GM23338 (cell line): Measurements from ENCODE around the gene BMX. TPM values are rescaled to one million over a fixed set of nuclear protein-coding genes. Genes with fewer than 3 reads are reported as not detected.

Experiments used
- ATAC-seq: fragments of 200-7000 bp; cut with Tn5 transposase; 3 replicates; pipeline ENCODE4 v1.9.1; 2020
- DNase-seq: peaks from one replicate; pipeline ENCODE4 v3.0.0-alpha.2; 2015; ENCODE audit warnings: low spot score
- H2AFZ ChIP-seq: fragments of 200-600 bp; sonication (generic); 2 replicates; pipeline ENCODE4 v1.8.0; 2016; ENCODE audit warnings: antibody characterized with exemption, mild to moderate bottlenecking, moderate library complexity
- H3F3A ChIP-seq: fragments of 200-600 bp; sonication (generic); replicated peaks from 2 replicates; pipeline ENCODE4 v1.8.0; 2017; ENCODE audit warnings: antibody characterized with exemption, mixed run types, low read depth
- H3K27ac ChIP-seq: fragments of 200-600 bp; sonication (generic); 2 replicates; pipeline ENCODE4 v1.6.1; 2016; ENCODE audit warnings: low read depth
- H3K27me3 ChIP-seq: fragments of 200-600 bp; sonication (generic); 2 replicates; pipeline ENCODE4 v1.8.0; 2016; ENCODE audit warnings: mild to moderate bottlenecking, mixed run types, moderate library complexity; ENCODE audit not compliant: insufficient read depth
- H3K36me3 ChIP-seq: fragments of 200-600 bp; sonication (generic); 2 replicates; pipeline ENCODE4 v1.8.0; 2016; ENCODE audit warnings: mild to moderate bottlenecking; ENCODE audit not compliant: insufficient read depth
- H3K4me1 ChIP-seq: fragments of 200-600 bp; sonication (generic); 2 replicates; pipeline ENCODE4 v1.8.0; 2016; ENCODE audit warnings: mild to moderate bottlenecking, moderate library complexity; ENCODE audit not compliant: insufficient read depth
- H3K4me2 ChIP-seq: fragments of 200-600 bp; sonication (generic); 2 replicates; pipeline ENCODE4 v1.7.1; 2017; ENCODE audit warnings: mixed run types
- H3K4me3 ChIP-seq: fragments of 200-600 bp; sonication (generic); 2 replicates; pipeline ENCODE4 v1.6.1; 2016; ENCODE audit warnings: mixed run types
- H3K79me2 ChIP-seq: fragments of 200-600 bp; sonication (generic); replicated peaks from 2 replicates; pipeline ENCODE4 v1.8.0; 2017; ENCODE audit warnings: mild to moderate bottlenecking; ENCODE audit not compliant: insufficient read depth
- H3K9me2 ChIP-seq: fragments of 200-600 bp; sonication (generic); 2 replicates; pipeline ENCODE4 v1.8.0; 2017; ENCODE audit not compliant: insufficient read depth
- H4K20me1 ChIP-seq: fragments of 200-600 bp; sonication (generic); replicated peaks from 2 replicates; pipeline ENCODE4 v1.8.0; 2017; ENCODE audit warnings: mild to moderate bottlenecking; ENCODE audit not compliant: insufficient read depth
- H3K27ac Mint-ChIP-seq: 2 replicates; pipeline ENCODE4 v1.8.0; 2020; ENCODE audit warnings: inconsistent platforms, mild to moderate bottlenecking, moderate library complexity, mixed read lengths
- H3K27me3 Mint-ChIP-seq: 3 replicates; pipeline ENCODE4 v1.8.0; 2022; ENCODE audit warnings: low read depth, mild to moderate bottlenecking, moderate library complexity, mixed read lengths, inconsistent platforms; ENCODE audit not compliant: insufficient read depth, poor library complexity
- H3K36me3 Mint-ChIP-seq: 3 replicates; pipeline ENCODE4 v1.8.0; 2021; ENCODE audit warnings: low read depth, mild to moderate bottlenecking, inconsistent platforms, moderate library complexity, mixed read lengths
- H3K4me1 Mint-ChIP-seq: 3 replicates; pipeline ENCODE4 v1.8.0; 2020; ENCODE audit warnings: mild to moderate bottlenecking, inconsistent platforms, mixed read lengths
- H3K4me3 Mint-ChIP-seq: 3 replicates; pipeline ENCODE4 v1.8.0; 2021; ENCODE audit warnings: moderate library complexity, mild to moderate bottlenecking, inconsistent platforms, mixed read lengths
- H3K9me3 Mint-ChIP-seq: 3 replicates; pipeline ENCODE4 v1.8.0; 2020; ENCODE audit warnings: moderate library complexity, mild to moderate bottlenecking, inconsistent platforms, mixed read lengths
- CREB1 ChIP-seq: fragments of 250-450 bp; sonication (Bioruptor Pico); IDR thresholded peaks from 2 replicates; pipeline ENCODE4 v1.5.0; 2020; ENCODE audit warnings: low read depth, mild to moderate bottlenecking, moderate library complexity
- CTCF ChIP-seq, 2 experiments: fragments of 200-600 bp in 1 of 2; sonication (generic) in 1 of 2; conservative IDR thresholded peaks; 2 replicates each; pipeline versions ENCODE4 v1.5.1 to v1.6.1; 2016 to 2017; ENCODE audit warnings: antibody characterized with exemption in 2 of 2, low read depth in 2 of 2, mild to moderate bottlenecking in 2 of 2, moderate library complexity in 1 of 2
- EZH2 ChIP-seq: fragments of 200-600 bp; sonication (generic); IDR thresholded peaks from one replicate; pipeline ENCODE4 v1.8.0; 2017; ENCODE audit warnings: antibody characterized with exemption, mild to moderate bottlenecking, low read depth; ENCODE audit not compliant: unreplicated experiment
- EZH2phosphoT487 ChIP-seq: fragments of 200-600 bp; sonication (generic); IDR thresholded peaks from one replicate; pipeline ENCODE4 v1.8.1; 2018; ENCODE audit warnings: antibody characterized with exemption; ENCODE audit not compliant: unreplicated experiment
- JUNB ChIP-seq: IDR thresholded peaks from one replicate; pipeline ENCODE4 v1.6.1; 2016; ENCODE audit warnings: antibody characterized with exemption; ENCODE audit not compliant: unreplicated experiment
- NANOG ChIP-seq: IDR thresholded peaks from 2 replicates; pipeline ENCODE4 v1.6.1; 2016; ENCODE audit warnings: antibody characterized with exemption, borderline replicate concordance
- POLR2AphosphoS5 ChIP-seq: IDR thresholded peaks from 2 replicates; pipeline ENCODE4 v1.6.1; 2016; ENCODE audit warnings: antibody characterized with exemption, low read depth
- STAT1 ChIP-seq: IDR thresholded peaks from one replicate; pipeline ENCODE4 v1.6.1; 2016; ENCODE audit warnings: antibody characterized with exemption; ENCODE audit not compliant: unreplicated experiment
- ZNF114 ChIP-seq: fragments of 250-450 bp; sonication (Bioruptor Pico); IDR thresholded peaks from 2 replicates; pipeline ENCODE4 v1.5.0; 2020; ENCODE audit warnings: mild to moderate bottlenecking, moderate library complexity
- ZNF331 ChIP-seq: fragments of 250-450 bp; sonication (Bioruptor Pico); IDR thresholded peaks from 2 replicates; pipeline ENCODE4 v1.5.0; 2020; ENCODE audit warnings: low read depth, mild to moderate bottlenecking, moderate library complexity
- ZNF462 ChIP-seq: fragments of 250-450 bp; sonication (Bioruptor Pico); IDR thresholded peaks from 2 replicates; pipeline ENCODE4 v1.5.0; 2020; ENCODE audit warnings: mild to moderate bottlenecking, moderate library complexity
- polyA plus RNA-seq: library from polyadenylated mRNA; unstranded; fragments of >200 nt; fragmentation: Nextera tagmentation; extraction: Ambion mirVana; gene quantifications from 2 replicates; pipeline ENCODE4 v1.2.1, GENCODE V29; 2016
- total RNA-seq: library from RNA; depleted of rRNA; stranded (reverse); fragments of >200 nt; shearing (Covaris generic); gene quantifications from 2 replicates; pipeline ENCODE4 v1.2.3, GENCODE V29; 2014
- TF ChIP-seq, protein P1 (sequence below): IDR thresholded peaks from one replicate; pipeline ENCODE4 v1.6.1; 2018; ENCODE audit warnings: antibody characterized with exemption; ENCODE audit not compliant: unreplicated experiment
- TF ChIP-seq, protein P2 (sequence below): IDR thresholded peaks from 2 replicates; pipeline ENCODE4 v1.6.1; 2016; ENCODE audit warnings: antibody characterized with exemption

BMX gene
- total and polyA plus RNA-seq, 2 experiments from 2014 or later = not detected

DNA sequence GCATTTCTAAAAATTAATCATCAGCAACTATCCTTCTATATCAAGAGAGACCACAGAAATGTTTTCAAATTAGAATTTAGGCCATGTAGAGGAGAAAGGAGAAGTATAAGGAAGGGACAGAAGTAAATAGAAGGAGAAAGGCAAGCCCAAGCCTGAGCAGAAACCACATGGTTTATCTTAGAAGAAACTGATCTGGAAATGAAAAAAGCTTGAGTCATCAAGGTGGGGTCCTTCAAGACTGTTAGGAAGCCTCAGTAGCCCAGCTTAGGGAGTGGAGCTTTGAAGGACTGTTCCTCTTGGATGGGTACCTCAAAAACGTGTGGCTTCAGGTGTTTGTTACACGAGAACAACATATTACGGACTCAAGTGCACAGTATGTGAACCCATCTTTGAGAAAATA, 4.5 kb downstream of the BMX start:
- no peak overlapping the region for H3K27ac Mint-ChIP-seq
- H3K4me3 Mint-ChIP-seq = no peak overlapping the region
- Histone ChIP-seq H3K36me3 (no peaks in the 10 kb centered on the region), H3K4me2 (0 out of 2 replicates have a peak overlapping the region, but pooled peaks have one; percentile 32), H4K20me1 (no peaks in the 10 kb centered on the region), H3K79me2 (no peaks in the 10 kb centered on the region), H3K27ac (no peak overlapping the region), H3K4me3 (no peak overlapping the region), H3K4me1 (0 out of 2 replicates have a peak, but pooled peaks cover 6% of the 10 kb centered on the region), H3K27me3 (no peaks in the 10 kb centered on the region), H3K9me2 (no peaks in the 10 kb centered on the region), H2AFZ (no peak overlapping the region), H3F3A (no peaks in the 10 kb centered on the region)
- H3K4me1 Mint-ChIP-seq = peaks cover 5% of the 10 kb centered on the region; the same call in 1 of the 3 replicates
- peaks cover 2% of the 10 kb centered on the region for H3K27me3 Mint-ChIP-seq
- ATAC-seq (no peak), DNase-seq (no peak)
- TF ChIP-seq NANOG (no peak), EZH2phosphoT487 (no peak), ZNF462 (CRISPR knock-in tag) (no peak), CTCF (conservative IDR thresholded peaks at IDR 0.05; ENCODE audit: low read depth in 2 of 2) (no peak), POLR2AphosphoS5 (no peak), CREB1 (CRISPR knock-in tag) (no peak), EZH2 (no peak), ZNF114 (CRISPR knock-in tag) (no peak), JUNB (no peak), STAT1 (no peak), ZNF331 (CRISPR knock-in tag) (no peak)
- TF ChIP-seq, protein P1, sequence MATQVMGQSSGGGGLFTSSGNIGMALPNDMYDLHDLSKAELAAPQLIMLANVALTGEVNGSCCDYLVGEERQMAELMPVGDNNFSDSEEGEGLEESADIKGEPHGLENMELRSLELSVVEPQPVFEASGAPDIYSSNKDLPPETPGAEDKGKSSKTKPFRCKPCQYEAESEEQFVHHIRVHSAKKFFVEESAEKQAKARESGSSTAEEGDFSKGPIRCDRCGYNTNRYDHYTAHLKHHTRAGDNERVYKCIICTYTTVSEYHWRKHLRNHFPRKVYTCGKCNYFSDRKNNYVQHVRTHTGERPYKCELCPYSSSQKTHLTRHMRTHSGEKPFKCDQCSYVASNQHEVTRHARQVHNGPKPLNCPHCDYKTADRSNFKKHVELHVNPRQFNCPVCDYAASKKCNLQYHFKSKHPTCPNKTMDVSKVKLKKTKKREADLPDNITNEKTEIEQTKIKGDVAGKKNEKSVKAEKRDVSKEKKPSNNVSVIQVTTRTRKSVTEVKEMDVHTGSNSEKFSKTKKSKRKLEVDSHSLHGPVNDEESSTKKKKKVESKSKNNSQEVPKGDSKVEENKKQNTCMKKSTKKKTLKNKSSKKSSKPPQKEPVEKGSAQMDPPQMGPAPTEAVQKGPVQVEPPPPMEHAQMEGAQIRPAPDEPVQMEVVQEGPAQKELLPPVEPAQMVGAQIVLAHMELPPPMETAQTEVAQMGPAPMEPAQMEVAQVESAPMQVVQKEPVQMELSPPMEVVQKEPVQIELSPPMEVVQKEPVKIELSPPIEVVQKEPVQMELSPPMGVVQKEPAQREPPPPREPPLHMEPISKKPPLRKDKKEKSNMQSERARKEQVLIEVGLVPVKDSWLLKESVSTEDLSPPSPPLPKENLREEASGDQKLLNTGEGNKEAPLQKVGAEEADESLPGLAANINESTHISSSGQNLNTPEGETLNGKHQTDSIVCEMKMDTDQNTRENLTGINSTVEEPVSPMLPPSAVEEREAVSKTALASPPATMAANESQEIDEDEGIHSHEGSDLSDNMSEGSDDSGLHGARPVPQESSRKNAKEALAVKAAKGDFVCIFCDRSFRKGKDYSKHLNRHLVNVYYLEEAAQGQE = no peak
- TF ChIP-seq, protein P2, sequence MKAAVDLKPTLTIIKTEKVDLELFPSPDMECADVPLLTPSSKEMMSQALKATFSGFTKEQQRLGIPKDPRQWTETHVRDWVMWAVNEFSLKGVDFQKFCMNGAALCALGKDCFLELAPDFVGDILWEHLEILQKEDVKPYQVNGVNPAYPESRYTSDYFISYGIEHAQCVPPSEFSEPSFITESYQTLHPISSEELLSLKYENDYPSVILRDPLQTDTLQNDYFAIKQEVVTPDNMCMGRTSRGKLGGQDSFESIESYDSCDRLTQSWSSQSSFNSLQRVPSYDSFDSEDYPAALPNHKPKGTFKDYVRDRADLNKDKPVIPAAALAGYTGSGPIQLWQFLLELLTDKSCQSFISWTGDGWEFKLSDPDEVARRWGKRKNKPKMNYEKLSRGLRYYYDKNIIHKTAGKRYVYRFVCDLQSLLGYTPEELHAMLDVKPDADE = no peak
- H3K9me3 Mint-ChIP-seq = no peaks in the 10 kb centered on the region
- no peaks in the 10 kb centered on the region for H3K36me3 Mint-ChIP-seq
